ENCODE data around the gene GALNT14.

DNA sequence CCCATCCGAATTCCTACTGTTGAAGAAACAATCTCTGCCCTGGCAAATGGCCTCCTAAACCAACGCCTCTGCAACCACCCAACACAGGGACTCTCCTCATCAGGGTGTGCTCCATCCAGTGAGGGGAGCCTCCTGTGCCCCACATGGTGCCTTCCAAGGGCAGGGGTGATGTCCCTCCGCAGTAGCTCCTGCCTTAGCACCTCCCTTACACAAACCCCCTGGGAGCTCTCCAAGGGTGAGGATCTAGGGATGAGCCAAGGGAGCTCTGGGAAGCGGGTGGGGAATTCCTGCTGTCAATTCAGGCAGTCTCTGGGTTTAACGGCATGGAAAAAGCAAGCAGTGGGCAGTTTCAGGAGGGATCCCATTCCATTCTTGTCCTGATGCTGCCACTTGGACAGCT lies 3.8 kb downstream of the GALNT14 start:
- TF ChIP-seq CTCF (IDR thresholded peaks at IDR 0.05) (no peak), POLR2A (IDR thresholded peaks at IDR 0.05) (no peak), POLR2AphosphoS5 (IDR thresholded peaks at IDR 0.05) (no peak)
